ENCODE measurements around the gene SIX6.
"Not testable (repeated sequence)": the region's sequence is repeated elsewhere in the genome, so short reads cannot be mapped to it uniquely, and the experiment has no call there.

The SIX6 gene

DNA sequence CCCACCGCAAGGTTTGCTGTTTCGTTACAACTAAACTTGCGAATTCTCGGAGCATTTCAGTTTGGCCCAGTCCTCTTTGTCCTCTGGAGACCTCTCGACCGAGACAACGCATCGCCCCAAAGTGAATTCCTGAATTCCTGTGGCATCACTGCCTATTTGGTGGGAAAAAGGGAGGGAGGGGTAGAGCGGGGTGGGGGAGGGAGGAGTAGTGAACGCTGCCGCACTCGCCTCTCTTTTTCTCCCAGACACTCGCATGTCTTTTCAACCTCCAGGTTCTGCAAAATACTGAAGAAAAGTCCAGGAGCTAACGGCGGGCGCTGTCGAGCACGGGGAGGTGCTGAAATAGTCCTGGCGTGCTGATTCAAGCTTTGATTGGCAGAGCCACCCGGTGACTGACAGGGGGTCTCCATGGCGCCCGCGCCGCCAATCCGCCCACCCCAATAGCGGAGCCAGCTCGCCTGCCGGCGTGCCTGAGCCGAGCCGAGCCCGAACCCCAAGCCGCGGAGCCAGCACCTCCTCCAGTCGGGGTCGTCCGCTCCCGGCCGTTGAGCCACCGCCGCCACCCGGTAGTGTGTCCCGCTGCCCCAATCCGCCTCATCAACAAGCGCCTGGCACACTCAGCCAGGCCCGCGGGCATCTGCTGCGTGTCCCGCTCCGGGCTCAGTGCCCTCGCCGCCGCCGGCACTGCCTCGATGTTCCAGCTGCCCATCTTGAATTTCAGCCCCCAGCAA lies at the start of gene SIX6:
Gene SIX6 (plus strand): TSS at position 440 of the 731 bp plus-strand sequence. CDS start 253 bp downstream, at position 693.
- DNase-seq, result peak; percentile 7

DNA sequence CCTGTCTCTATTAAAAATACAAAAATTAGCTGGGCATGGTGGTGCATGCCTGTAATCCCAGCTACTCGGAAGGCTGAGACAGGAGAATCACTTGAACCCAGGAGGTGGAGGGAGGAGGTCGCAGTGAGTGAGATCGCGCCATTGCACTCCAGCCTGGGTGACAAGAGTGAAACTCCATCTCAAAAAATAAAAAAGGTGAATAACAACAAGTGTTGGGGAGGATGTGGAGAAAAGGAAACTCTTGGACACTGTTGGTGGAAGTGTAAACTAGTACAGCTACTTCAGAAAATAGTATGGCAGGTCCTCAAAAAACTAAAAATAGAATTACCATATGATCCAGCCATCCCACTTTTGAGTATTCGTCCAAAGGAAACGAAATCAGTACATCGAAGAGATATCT lies 28.7 kb upstream of the SIX6 start:
- not testable (repeated sequence) for DNase-seq

DNA sequence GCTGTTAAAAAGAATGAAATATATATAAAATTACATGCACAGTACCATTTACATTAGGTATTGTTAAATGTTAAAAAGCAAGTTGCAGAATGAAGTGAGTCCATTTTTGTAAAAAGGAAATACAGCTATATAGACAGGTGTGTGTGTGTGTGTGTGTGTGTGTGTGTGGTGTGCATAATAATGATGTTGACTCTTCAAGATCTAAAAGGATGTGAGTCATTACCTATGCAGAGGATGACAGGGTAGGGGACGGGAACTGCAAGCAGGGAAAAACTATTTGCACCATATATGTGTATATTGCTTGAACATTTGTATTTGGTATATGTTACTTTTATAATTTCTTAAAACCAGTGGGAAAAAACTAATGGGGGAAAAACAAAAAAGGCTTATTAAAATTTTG lies 26.2 kb upstream of the SIX6 start:
- no peak for DNase-seq

DNA sequence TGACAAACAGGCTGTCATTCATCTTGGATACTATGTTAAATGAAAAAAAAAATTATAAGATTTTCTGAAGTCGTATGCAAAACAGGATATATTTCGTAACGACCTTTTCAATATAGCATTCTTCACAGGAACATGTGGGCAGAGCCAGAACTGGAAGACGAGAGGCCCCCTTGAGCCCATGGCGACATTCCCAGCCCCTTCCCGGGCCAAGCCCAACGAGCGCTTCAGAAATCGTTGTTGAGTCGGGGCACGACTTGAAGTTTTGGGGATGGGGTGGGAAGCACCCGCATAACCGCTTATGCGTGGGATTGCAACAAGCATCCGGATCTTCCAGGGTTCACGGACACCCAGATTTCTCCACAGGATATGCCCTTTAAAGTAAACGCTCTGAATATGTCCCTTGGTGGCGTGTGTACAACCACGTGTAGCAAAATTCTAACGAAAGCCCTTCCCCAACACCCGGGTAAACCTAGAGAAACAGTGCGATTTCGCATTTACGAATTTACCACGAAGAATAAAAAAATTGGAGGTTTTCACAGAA lies 23.8 kb upstream of the SIX6 start:
- DNase-seq, result no peak

DNA sequence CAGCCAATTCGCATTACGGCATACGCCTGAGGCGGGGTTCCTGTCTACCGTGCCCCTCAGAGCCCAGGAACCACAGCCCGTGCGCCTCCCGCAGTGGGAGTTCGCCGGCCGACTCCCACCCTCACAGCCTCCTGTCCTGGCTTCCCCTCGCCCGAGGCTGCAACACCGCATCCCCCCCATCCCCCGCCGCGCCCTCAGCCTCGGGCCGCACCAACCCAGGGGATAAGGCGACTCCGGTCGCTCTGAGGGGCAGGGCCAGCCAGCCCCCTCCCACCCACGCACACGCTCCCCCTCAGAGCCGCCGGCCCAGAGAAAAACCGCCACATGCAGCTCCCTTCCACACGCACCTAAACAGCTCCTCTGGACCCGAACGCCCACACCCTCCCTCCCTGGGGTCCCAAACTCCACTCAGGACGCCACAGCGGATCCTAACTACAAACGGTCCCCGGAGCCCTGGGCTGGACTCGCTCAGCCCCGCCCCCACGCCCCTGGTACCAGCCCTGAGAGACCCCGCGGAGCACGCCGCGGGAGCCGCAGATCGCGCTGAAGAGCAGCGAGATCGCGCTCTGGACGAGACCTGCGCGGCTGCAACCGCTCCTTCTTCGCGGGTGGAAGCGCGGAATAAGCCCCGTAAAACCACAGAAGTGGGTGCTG lies 23.2 kb upstream of the SIX6 start, which contains the start of gene C14orf39:
Gene C14orf39 (minus strand): TSS at position 466 of the 654 bp plus-strand sequence. CDS start 985 bp downstream, outside the sequence.
- DNase-seq, result no peak

DNA sequence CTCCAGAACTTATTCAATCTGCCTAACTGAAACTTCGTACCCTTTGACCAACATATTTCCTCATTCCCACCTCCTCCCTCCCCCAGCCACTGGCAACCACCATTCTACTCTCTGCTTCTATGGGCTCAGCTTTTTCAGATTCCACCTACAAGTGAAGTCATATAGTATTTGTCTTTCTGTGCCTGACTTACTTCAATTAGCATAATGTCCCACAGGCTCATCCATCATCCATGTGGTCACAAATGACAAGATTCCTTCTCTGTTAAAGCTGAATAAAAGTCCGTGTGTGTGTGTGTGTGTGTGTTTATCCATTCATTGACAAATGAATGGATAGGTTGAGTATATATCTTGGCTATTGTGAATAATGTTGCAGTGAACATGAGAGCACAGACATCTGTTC lies 21.7 kb upstream of the SIX6 start:
- DNase-seq, result peak; percentile 80

DNA sequence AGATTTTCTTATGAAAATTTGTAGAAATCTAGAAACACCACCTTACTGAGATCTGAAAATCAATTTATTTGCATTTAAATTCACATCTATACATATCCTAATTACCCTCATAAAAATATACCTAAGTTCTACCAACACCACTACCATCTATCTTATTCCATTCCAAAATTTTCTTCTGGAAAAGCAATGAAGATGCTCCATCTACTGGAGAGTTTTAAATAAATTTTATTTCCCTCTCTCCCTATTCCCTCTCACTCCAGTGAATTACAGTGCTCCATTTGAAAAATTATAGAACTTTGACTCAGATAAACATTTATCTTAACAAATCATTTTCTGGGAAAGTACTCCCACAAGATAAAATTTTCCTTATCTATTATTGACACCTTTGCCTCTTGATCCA lies 20.8 kb upstream of the SIX6 start:
- no peak for DNase-seq

DNA sequence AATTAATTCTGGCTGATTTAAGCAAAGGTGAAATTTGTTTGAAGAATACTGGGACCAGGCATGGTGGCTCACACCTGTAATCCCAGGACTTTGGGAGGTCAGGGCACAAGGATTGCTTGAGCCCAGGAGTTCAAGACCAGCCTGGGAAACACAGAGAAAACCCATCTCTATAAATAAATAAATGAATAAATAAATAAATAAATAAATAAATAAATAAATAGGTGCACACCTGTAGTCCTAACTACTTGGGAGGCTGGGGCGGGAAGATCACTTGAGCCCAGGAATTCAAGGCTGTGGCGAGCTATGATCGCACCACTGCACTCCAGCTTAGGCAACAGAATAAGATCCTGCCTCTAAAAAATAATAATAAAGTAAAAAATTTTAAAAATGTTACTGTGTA lies 18.7 kb upstream of the SIX6 start:
- no peak for DNase-seq

DNA sequence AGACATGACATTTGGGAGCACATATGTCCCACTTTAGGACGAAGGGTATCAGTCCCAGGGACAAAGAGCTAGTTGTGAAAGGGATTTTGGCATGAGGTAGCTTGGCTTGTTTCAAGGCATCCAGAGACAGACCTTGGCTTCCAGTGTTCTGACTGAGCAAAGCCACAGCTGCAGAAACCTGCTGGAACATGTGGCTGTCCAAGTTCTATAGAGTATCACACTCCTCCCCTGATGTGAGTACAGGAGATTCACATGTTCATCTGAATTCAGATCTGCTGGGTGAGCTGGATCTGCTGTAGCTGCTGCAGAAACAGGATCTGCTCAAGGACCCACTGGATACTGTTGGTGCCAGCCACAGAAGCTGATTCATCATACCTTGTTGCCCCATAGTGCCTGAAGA lies 13.0 kb upstream of the SIX6 start:
- no peak for DNase-seq

DNA sequence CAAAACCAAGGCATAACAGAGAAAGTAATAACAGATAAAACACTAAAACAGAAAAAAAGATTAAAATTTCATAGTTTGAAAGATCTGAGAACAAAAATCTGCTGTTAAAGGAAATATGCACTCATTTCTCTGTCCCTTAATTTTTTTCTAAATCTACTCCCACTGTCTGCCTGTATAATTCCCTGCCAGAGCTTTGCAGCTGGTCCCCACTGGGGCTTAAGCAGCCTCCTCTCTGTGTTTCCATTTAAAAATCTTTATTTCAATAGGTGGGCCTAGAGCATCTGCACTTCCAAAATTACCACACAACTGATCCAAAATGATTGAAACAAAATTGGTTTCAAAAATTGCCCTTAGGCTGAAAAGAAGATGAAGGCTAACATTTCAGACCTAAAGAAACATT lies 6.4 kb upstream of the SIX6 start:
- DNase-seq, result no peak

DNA sequence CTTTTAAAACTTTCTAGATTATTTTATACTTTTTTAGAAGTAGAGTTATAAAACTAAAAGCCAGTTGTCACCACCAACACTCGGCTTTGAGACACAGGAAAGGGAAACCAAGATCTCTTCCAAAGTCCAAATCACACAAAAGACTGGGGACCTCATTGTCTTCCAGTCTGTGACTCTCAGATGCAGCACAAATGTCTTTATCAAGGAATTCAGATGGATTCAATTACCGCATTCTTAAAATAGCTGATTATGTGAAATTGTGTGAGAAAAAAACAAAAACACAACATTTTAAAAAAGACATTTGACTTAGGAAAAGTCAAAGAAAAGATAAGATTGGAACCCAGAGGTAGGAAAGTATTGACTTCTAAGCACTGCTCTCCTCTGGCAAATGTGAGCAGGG lies 3.5 kb upstream of the SIX6 start:
- no peak for DNase-seq

DNA sequence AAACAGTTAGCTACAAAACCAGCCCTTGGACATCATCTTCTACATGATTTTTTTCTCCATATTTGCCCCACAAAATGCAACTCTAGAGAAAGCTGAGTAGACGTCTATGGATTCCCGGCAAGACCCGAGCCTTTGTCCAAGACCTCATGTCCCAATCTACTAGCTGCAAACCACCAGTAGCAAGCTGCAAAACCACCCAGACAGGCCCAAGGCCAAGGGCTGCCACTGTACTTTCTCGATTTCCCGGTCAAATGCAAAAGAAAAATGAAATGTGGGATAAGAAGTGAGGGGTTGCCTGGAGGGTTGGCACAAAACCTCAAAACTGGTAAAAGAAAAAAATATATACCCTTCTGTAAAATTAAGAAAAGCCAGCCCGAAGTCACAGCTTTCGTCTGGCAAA lies 2.9 kb upstream of the SIX6 start:
- DNase-seq, result no peak

DNA sequence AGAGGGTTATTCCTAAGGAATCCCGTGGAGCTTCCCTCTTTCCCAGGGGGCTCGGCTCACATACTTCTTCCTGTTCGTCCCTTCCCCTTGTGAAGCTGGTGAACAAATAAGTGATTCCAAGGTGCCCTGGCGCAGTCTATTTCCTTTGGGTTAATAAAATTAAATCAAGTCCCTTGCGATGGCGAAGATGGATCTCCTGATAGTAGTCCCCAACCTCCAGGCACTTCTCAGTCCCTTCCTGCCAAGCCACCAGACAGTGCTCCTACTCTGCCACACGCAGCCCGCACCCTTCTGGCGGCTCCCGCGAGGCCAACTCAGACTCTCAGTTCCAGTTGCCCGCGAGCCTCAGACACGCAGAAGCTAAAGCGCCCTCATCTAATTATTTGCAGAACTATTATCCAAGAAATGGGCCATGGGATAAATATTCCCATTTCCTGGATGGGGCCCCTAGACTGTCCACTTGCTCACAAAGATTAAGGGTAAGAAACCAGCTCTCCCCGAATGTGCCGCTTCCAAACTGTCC lies 2.4 kb upstream of the SIX6 start:
- DNase-seq, result no peak

DNA sequence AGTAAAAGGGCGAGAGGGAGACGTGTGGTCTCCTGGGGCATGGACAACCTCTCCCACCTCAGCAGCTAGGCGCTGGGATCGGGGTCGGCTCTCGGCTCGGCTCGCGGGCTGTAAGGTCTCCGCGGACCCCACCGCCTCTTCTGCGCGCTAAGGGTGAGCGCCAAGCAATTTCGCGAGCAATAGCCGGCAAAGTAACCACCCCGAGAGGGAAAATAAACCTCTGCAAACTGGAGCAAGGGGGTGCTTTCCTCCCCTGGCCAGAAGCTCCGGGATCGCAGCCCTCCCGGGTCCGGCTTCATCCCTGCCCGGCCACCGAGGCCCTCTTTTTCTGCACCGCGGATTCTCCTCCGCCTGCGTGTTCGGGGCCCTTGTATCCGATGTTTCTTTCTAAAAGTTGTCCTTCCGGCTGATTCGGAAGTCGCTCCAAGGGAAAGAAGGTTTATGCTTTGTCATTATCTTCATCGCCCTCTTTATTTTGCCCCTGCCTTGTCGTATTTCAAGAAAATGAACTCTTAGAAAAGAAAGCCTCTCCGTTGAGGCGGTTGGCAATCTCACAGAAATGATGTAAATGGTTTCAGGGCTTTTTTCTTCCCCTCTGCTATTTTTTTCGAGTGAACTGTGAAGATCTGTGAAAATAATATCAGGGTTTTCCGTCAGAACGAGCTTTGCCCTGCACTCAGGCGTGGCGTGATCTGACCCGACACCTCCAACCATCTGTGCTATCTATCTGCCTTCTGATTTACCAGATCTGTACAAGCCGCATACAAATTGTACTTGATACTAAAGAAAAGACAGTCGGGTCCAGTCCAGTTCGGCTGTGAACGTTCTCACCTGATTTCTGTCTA lies 1.7 kb upstream of the SIX6 start:
- no peak for DNase-seq

DNA sequence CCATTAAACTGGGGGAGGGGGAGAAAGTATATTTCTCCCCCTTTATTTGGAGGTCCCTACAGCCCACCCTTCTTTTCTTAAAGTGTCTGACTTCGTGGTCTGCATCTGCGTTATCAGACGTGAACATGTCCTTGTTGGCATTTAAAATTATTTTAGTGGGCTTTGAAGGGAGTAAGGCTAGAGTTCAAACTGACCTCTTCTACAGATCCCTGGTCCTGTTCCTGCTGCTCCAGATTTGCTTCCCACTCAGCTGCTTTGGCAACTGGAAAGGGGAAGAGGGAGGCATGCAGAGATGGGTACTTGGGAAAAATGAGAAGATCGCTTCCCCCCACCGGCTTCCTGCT lies 611 bp upstream of the SIX6 start:
- DNase-seq, result no peak

DNA sequence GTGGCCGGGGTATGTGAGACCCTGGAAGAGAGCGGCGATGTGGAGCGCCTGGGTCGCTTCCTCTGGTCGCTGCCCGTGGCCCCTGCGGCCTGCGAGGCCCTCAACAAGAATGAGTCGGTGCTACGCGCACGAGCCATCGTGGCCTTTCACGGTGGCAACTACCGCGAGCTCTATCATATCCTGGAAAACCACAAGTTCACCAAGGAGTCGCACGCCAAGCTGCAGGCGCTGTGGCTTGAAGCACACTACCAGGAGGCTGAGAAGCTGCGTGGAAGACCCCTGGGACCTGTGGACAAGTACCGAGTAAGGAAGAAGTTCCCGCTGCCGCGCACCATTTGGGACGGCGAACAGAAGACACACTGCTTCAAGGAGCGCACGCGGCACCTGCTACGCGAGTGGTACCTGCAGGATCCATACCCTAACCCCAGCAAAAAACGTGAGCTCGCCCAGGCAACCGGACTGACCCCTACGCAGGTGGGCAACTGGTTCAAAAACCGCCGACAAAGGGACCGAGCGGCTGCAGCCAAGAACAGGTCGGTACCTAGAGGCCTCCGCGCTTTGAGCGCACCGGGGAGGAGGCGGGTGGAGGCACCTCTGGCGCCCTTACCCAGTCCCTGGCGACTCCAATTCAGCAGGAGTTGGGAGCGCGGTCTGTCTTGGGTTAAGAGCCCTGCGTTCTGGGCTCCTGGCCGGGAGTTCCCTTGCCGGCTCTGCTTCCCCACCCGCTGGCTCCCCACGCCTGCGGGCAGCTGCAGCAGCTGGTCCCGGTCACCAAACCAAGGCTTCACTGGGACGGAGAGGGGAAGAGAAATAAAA lies 700 bp downstream of the SIX6 start:
- DNase-seq, result no peak

DNA sequence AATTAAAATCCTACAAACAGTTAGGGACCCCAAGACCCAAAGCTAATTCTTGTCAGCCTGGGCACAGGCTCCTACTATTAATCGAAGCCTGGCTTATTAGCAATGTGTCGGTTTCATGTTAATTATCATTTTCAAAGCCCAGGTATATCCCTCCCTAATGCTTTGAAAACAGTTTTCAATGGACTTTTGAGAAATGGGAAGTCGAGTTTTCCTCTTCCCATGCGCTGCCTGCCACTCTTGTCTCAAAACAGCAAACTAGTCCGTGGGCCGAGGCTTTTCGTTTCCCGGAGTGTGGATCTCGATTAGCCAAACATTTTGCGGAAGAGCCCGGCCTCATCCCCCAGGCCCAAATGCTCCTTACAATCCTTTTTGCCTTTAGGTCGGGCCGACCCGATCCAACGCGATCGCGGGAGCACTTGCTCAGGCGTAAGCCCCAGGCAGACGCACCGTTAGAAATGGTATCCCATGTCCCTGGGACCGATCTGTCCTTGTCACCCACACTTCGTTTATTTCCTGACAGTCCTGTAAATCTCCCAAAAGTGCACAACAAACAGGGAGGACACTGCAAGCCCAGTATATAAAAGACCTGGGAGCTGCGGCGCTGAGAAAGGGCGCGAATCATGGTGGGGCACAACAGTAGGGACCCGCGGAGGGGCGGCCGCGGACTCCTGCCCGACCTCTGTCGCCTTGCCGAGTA lies 1.5 kb downstream of the SIX6 start:
- DNase-seq, result no peak

DNA sequence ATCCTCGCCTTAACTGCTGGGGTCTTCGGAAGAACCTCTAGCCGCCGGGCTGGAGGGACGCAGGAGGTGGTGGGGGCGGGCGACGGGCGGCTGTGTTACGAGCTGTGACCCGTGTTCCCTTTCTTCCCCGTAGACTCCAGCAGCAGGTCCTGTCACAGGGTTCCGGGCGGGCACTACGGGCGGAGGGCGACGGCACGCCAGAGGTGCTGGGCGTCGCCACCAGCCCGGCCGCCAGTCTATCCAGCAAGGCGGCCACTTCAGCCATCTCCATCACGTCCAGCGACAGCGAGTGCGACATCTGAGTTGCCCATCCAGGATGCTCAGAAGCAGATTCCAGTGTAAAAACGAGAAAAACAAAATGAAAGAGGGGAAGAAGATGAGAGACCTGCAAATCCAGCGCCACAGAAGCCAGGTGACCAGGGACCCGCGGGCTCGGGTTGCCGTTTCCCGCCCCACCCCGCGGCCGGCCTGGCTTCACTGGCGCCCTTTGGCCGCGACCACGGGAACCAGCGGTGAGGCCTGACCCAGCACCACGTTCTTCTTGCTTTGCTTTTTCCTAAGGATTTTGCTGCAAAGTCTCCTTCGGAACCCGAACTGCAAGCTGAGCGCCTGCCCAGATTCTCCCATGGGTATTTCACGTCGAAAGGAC lies 2.1 kb downstream of the SIX6 start:
- no peak for DNase-seq

DNA sequence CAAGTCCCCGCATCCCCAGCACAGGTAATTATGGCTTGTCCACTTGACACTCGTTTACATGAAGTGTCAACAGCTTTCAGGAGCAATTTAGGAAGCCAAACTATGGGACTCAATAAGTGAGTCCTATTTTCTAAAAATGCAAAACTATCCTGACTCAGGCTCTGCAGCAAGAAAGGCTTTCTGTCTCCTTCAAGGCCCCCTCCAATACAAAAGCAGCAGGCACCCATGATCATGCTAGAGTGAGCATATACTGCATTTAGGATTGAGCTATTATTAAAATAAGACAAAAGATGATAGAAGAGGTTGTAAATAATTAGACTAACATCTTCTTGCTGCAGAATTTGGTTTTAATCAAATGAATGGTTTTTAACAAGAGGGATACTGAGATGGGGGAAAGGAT lies 3.2 kb downstream of the SIX6 start:
- no peak for DNase-seq

DNA sequence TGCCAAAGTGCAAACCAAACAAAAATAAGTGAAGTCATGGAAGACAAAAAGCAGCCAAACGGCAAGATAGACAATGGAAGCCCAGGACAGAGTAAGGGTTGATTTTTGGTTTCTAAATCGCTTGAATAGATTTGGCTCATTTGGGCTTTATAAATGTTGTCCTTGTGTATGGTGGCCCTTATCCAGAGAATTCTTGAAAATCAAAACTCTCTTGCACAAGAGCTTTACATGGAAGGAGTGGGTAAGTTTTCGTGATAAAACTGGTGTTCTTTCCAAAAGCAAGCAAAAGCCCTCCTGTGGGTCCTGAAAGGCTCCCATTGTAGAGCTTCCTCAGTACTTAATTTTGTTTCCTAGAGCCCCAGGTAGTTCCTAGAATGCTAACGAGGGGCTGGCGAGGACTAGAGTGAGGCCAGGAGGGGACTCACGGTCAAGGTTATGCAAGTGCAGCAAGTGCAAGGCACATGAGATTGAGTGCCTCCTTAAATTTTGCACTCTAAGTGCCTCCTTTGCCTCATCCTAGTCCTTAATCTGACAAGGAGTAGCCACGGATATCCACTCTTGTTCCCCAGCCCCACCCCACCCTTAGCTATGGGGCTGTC lies 4.1 kb downstream of the SIX6 start:
- no peak for DNase-seq

DNA sequence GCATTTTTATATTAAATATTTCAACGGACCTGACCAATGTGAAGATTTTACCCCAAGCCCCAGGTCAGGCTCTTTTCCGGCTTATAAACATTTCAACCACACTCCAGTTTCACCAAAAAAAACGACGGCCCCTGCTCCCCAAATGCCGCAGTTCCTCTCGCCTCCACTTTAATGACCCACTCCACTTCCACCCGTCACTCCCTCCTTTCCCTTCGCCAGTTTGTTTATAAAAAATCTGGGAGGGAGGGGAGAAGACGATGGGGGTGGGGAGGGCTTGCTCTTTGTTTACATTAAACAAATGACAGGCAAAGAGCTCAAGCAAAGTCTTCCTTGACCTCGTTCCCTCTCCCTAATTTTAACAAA lies 5.4 kb downstream of the SIX6 start:
- DNase-seq, result peak; percentile 65
